ENCODE data around the gene XPO5.
A peak's percentile ranks its signal among the peaks of the same experiment; 100 is the strongest.

The XPO5 gene

DNA sequence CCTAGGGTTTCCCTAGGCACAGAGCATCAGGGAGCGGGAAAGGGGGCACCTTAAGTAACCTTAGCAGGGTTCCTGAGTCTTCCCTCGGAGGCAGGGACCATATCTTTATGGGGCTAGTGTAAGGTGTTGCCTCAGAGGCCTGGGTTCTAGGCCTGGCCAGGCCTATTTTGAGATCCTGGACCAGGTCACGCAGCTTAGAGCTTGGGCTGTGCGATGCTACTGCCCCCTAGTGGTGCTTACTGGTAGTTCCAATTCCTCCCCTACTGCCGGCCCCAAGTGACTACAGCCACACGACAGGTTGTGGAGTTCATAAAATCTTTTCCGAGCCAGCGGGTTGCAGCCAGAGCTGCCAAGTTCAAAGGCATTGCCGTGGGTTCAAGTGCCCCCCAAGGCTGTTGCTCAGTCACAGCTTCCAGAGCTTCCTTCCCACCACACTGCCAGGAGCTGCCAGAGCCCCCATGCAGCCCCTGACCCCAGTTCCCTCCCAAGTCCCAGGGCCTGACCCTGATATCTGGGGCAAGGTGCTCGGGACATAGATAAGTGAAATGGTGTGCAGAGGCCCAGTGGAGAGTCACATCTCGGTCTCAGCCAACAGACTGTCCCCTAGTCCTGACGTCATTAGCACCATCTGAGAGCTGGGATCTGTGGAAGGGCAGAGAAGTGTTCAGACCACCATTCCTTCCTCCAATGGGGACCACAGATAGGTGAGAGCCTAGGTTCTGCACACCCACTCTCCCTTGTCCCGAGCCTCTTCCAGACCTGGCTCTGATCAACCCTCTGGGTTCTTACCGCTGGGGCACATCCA is 69.0 kb downstream of the XPO5 start:
- DNase-seq (ENCODE audit: extremely low read depth, insufficient read length) = peak; percentile 50
- TF ChIP-seq, protein P1, sequence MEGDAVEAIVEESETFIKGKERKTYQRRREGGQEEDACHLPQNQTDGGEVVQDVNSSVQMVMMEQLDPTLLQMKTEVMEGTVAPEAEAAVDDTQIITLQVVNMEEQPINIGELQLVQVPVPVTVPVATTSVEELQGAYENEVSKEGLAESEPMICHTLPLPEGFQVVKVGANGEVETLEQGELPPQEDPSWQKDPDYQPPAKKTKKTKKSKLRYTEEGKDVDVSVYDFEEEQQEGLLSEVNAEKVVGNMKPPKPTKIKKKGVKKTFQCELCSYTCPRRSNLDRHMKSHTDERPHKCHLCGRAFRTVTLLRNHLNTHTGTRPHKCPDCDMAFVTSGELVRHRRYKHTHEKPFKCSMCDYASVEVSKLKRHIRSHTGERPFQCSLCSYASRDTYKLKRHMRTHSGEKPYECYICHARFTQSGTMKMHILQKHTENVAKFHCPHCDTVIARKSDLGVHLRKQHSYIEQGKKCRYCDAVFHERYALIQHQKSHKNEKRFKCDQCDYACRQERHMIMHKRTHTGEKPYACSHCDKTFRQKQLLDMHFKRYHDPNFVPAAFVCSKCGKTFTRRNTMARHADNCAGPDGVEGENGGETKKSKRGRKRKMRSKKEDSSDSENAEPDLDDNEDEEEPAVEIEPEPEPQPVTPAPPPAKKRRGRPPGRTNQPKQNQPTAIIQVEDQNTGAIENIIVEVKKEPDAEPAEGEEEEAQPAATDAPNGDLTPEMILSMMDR (IDR thresholded peaks at IDR 0.05; ENCODE audit: insufficient read depth, low read length, poor library complexity, severe bottlenecking) = peak; percentile 90
- Histone ChIP-seq H3K27me3 (replicated peaks; ENCODE audit: control insufficient read depth, insufficient read depth, low read length) (no peaks in the 10 kb centered on the region; the same call in 1 of the 2 replicates), H3K36me3 (ENCODE audit: control insufficient read depth, insufficient read depth, low read length) (peaks cover 22% of the 10 kb centered on the region), H3K4me3 (replicated peaks; ENCODE audit: low read depth, low read length) (no peak overlapping the region)

DNA sequence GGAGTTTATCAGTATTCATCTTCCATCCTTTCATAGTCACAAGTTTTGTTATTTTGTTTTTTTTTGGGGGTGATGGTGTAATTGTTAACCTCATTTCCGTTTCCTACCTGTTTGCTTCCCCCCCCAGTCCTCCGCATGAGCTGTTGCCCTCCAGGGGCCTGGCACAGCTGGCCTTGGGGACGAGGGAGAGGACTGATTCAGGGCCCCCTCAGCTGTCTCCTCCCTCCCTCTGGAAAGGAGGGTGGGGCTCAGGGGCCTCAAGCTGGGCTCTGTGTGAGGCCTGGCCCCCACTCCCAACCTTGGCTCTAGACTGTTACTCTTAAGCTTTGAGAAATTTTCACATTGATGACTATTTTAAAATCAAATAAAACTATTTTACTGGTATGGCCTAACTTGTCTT is 69.7 kb downstream of the XPO5 start:
- TF ChIP-seq, protein P1 (IDR thresholded peaks at IDR 0.05; ENCODE audit: insufficient read depth, low read length, poor library complexity, severe bottlenecking) = no peak
- DNase-seq (ENCODE audit: extremely low read depth, insufficient read length) = no peak
- Histone ChIP-seq H3K4me3 (replicated peaks; ENCODE audit: low read depth, low read length) (no peak overlapping the region), H3K27me3 (replicated peaks; ENCODE audit: control insufficient read depth, insufficient read depth, low read length) (no peaks in the 10 kb centered on the region; the same call in 1 of the 2 replicates), H3K36me3 (ENCODE audit: control insufficient read depth, insufficient read depth, low read length) (peaks cover 25% of the 10 kb centered on the region)

- Histone ChIP-seq H3K4me3 (replicated peaks; ENCODE audit: low read depth, low read length) (no peak overlapping the region), H3K27me3 (replicated peaks; ENCODE audit: control insufficient read depth, insufficient read depth, low read length) (no peaks in the 10 kb centered on the region; the same call in 1 of the 2 replicates), H3K36me3 (ENCODE audit: control insufficient read depth, insufficient read depth, low read length) (peaks cover 24% of the 10 kb centered on the region)
- TF ChIP-seq, protein P1 (IDR thresholded peaks at IDR 0.05; ENCODE audit: insufficient read depth, low read length, poor library complexity, severe bottlenecking) = no peak
- DNase-seq (ENCODE audit: extremely low read depth, insufficient read length) = no peak
Measured at GRCh38 chr6:43505718-43506117, 70.1 kb downstream of the XPO5 start.

DNA sequence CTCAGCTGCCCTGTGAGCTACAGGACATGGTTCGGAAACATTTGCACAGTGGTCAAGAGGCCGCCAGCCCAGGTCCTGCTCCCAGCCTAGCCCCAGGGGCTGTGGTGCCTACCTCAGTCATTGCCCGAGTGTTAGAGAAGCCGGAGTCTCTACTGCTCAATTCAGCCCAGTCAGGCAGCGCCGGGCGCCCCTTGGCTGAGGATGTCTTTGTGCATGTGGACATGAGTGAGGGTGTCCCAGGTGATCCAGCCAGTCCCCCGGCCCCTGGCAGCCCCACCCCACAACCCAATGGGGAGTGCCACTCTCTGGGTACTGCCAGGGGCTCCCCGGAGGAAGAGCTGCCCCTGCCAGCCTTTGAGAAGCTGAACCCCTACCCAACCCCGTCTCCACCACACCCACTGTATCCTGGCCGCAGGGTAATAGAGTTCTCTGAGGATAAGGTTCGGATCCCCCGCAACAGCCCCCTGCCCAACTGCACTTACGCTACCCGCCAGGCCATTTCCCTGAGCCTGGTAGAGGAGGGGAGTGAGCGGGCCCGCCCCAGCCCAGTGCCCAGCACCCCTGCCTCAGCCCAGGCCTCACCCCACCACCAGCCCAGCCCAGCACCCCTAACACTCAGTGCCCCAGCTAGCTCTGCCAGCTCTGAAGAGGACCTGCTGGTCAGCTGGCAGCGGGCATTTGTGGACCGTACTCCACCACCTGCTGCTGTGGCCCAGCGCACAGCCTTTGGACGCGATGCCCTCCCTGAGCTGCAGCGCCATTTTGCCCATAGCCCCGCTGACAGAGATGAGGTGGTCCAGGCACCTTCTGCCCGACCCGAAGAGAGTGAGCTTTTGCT is 70.9 kb downstream of the XPO5 start:
- H3K27me3 ChIP-seq (replicated peaks; ENCODE audit: control insufficient read depth, insufficient read depth, low read length) = no peaks in the 10 kb centered on the region; the same call in 1 of the 2 replicates
- H3K4me3 ChIP-seq (replicated peaks; ENCODE audit: low read depth, low read length) = no peak overlapping the region
- DNase-seq (ENCODE audit: extremely low read depth, insufficient read length) = no peak
- TF ChIP-seq, protein P1 (IDR thresholded peaks at IDR 0.05; ENCODE audit: insufficient read depth, low read length, poor library complexity, severe bottlenecking) = no peak
- H3K36me3 ChIP-seq (ENCODE audit: control insufficient read depth, insufficient read depth, low read length) = peaks cover 27% of the 10 kb centered on the region

GRCh38 chr6:43503443-43503842 is 72.4 kb downstream of the XPO5 start:
- peaks cover 37% of the 10 kb centered on the region for H3K36me3 ChIP-seq (ENCODE audit: control insufficient read depth, insufficient read depth, low read length)
- no peak for DNase-seq (ENCODE audit: extremely low read depth, insufficient read length)
- H3K4me3 ChIP-seq (replicated peaks; ENCODE audit: low read depth, low read length) = no peak overlapping the region
- TF ChIP-seq, protein P1 (IDR thresholded peaks at IDR 0.05; ENCODE audit: insufficient read depth, low read length, poor library complexity, severe bottlenecking) = no peak
- H3K27me3 ChIP-seq (replicated peaks; ENCODE audit: control insufficient read depth, insufficient read depth, low read length) = no peaks in the 10 kb centered on the region; the same call in 1 of the 2 replicates

Measured in GM06990 (cell line).